ENCODE results near the gene D2HGDH. TPM values are rescaled to one million over a fixed set of nuclear protein-coding genes. Genes with fewer than 3 reads are reported as not detected.

The D2HGDH gene
- total and polyA plus RNA-seq, 2 of the 8 experiments (the other 6 are each of a cell fraction or from before 2014, with no cell fraction given), result 3.4 to 8.1 TPM

GRCh38 chr2:241748468-241749256, 14.2 kb downstream of the D2HGDH start:
- Histone ChIP-seq H3K79me1 (ENCODE audit: low read depth, low read length) (no peaks in the 10 kb centered on the region), H3K9ac (replicated peaks in 1 of 4; ENCODE audit: extremely low read depth in 1 of 4, low read depth in 3 of 4, low read length in 3 of 4) (no peak overlapping the region), H4K5ac (ENCODE audit: insufficient read length, low read depth, low read length) (no peak overlapping the region), H3K9me3 (ENCODE audit: insufficient read depth in 2 of 2, low read depth in 1 of 2, low read length in 1 of 2) (no peaks in the 10 kb centered on the region), H3K4me1 (replicated peaks in 1 of 4; ENCODE audit: control insufficient read depth in 3 of 4, insufficient read depth in 4 of 4, low read length in 3 of 4) (no peaks in the 10 kb centered on the region), H2BK12ac (ENCODE audit: low read depth, low read length) (no peak overlapping the region), H4K20me1 (replicated peaks in 1 of 2; ENCODE audit: control insufficient read depth in 1 of 2, insufficient read depth in 2 of 2, low read length in 2 of 2) (peaks cover 0 to 6% of the 10 kb centered on the region in 2 experiments), H2AK5ac (ENCODE audit: low read depth, low read length) (no peak overlapping the region), H3K4ac (replicated peaks; ENCODE audit: insufficient read length, low read depth, low read length) (no peak overlapping the region), H4K8ac (ENCODE audit: extremely low read depth, insufficient read depth, low read length) (no peak overlapping the region), H3K23me2 (ENCODE audit: low read depth, low read length) (no peaks in the 10 kb centered on the region), H3K4me3 (ENCODE audit: extremely low read depth in 1 of 4, insufficient read depth in 2 of 4, low read depth in 3 of 4, low read length in 4 of 4) (no peak overlapping the region), H4K91ac (replicated peaks; ENCODE audit: insufficient read length, low read length) (no peak overlapping the region), H3K27ac (ENCODE audit: low read depth, low read length) (no peak overlapping the region), H3K4me2 (ENCODE audit: insufficient read depth in 1 of 2, low read depth in 2 of 2, low read length in 2 of 2) (no peak overlapping the region), H3K18ac (ENCODE audit: extremely low read depth, low read length) (no peak overlapping the region), H2BK120ac (replicated peaks; ENCODE audit: low read depth, low read length) (no peak overlapping the region), H3K23ac (ENCODE audit: insufficient read length) (no peak overlapping the region), H2BK5ac (ENCODE audit: low read depth, low read length) (no peak overlapping the region; the same call in 1 of the 2 replicates), H3K14ac (ENCODE audit: insufficient read length) (no peak overlapping the region), H3K56ac (replicated peaks; ENCODE audit: insufficient read length, low read depth, low read length) (no peak overlapping the region), H3K27me3 (replicated peaks in 1 of 4; ENCODE audit: control insufficient read depth in 3 of 4, extremely low read depth in 1 of 4, insufficient read depth in 3 of 4, low read length in 3 of 4) (no peaks in the 10 kb centered on the region), H2AFZ (ENCODE audit: low read length) (no peak overlapping the region), H3K36me3 (ENCODE audit: control insufficient read depth in 2 of 4, insufficient read depth in 4 of 4, low read length in 3 of 4) (peaks cover 0 to 4% (median 0%) of the 10 kb centered on the region in 4 experiments; a peak in 3 of 8 replicates), H3K79me2 (ENCODE audit: control insufficient read depth in 1 of 2, insufficient read depth in 2 of 2, low read length in 2 of 2) (no peaks in the 10 kb centered on the region), H2BK15ac (ENCODE audit: low read length) (no peak overlapping the region), H2BK20ac (ENCODE audit: low read length) (no peak overlapping the region)
- WGBS, 2 experiments (ENCODE audit: extremely low coverage in 1 of 2, insufficient coverage in 1 of 2, insufficient read length in 1 of 2, insufficient replicate concordance in 2 of 2, low coverage in 1 of 2, low lambda C conversion rate in 2 of 2, missing lambda C conversion rate in 1 of 2), result 89% methylated on average over 29 of the region's 32 CpGs; no CpG with 5 or more reads in 1 of the 2 experiments
- no peak for FAIRE-seq
- TF ChIP-seq CBX5 (IDR thresholded peaks at IDR 0.05; ENCODE audit: low read depth, low read length) (no peak), TAF1 (IDR thresholded peaks at IDR 0.05; ENCODE audit: low read depth, low read length) (no peak), NRF1 (IDR thresholded peaks at IDR 0.05; ENCODE audit: low read depth, low read length) (no peak)
- no peak for DNase-seq (ENCODE audit: low read depth in 1 of 2, low spot score in 2 of 2)
- POLR2A ChIA-PET (ENCODE audit: partially characterized antibody), result no interaction called here
- CTCF ChIA-PET (ENCODE audit: partially characterized antibody), result no interaction called here
